Measurements from ENCODE around the gene CAPN11.
"Not testable (repeated sequence)": the region's sequence is repeated elsewhere in the genome, so short reads cannot be mapped to it uniquely, and the experiment has no call there.

Gene CAPN11

GRCh38 chr6:44157152-44157521, 1.5 kb upstream of the CAPN11 start:
- DNase-seq, result no peak

GRCh38 chr6:44161997-44162338, 3.3 kb downstream of the CAPN11 start:
- no peak for DNase-seq

DNA sequence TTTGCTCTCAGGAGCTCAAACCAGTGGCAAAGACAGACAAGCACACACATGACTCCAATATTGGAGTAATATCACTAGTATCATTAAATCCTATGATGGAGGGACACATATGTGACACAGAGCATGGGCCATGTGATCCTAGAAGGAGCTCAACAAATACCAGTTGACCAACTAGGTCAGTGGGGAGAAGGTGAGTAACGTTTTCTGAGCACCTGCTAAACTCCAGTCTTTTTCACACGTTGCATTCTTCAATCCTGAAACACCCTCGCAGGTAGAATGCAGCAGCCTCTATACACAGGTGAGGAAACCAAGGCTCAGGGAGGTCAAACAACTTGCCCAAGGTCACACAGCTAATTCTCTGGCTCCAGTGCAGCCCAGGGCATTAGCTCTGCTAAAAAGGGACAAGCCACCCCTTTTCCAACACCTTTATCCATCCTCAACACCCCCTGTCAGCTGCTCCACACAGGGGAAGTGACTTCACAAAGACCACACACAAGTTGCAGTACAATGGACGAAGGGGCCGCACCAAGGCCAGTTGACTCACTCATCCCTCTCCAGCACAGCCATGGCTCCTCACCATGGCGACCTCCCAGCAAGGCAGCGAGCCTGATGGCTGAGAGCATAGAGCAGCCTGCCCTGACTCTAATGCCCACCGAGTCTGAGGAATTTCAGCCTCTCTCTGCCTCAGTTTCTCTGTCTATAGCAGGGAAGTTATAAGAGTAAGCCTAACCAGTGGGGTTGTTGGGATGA, 4.4 kb downstream of the CAPN11 start:
- no peak for DNase-seq

GRCh38 chr6:44166116-44166515, 7.5 kb downstream of the CAPN11 start:
- DNase-seq, result no peak

DNA sequence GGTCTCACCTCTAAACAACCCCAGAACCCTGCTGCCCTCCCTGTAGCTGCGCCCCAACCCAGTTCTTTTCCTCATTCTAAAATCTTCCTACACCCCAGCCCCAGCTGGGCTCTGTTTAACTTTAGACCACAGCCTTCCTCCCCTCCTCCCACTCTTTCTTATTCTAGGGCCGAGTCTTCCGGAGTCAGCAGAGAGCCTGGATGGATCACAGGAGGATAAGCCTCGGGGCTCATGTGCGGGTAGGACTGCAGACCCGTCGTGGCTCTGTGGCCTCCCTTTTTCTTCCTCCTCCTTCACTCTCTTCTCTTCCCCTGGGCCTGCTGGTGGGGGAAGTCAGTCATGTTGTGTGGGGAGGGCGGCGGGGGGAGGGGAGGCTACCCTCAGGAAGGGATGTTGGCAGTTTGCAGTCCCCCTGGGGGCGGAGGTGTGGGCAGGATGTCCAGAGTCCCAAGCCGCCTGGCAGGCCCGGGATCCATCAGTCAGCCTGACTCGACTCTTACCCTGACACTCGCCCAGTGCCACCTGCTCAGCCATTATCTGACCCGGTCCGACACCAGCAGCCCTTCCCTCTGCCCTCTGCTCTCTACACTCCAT, 8.1 kb downstream of the CAPN11 start:
- no peak for DNase-seq

DNA sequence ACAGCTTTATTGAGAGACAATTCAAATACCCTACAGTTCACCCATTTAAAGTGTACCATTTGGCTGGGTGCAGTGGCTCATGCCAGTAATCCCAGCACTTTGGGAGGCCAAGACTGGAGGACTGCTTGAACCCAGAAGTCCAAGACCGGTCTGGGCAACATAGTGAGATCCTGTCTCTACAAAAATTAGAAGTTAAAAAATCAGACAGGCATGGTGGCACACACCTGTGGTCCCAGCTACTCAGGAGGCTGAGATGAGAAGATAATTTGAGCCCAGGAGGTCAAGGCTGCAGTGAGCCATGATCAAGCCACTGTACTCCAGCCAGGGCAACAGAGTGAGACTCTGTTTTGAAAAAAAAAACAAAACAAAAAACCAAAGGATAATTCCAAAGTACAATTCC, 8.9 kb downstream of the CAPN11 start:
- no peak for DNase-seq

DNA sequence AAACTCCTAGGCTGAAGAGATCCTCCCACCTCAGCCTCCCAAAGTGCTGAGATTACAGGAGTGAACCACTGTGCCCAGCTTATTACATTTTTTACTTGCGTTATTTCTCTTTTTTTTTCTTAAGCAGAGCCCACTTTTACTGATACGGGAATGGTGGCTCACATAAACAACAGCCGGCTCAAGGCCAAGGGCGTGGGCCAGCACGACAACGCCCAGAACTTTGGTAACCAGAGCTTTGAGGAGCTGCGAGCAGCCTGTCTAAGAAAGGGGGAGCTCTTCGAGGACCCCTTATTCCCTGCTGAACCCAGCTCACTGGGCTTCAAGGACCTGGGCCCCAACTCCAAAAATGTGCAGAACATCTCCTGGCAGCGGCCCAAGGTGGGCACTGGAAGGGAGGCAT, 10.5 kb downstream of the CAPN11 start:
- DNase-seq, result no peak

GRCh38 chr6:44169886-44170570, 11.4 kb downstream of the CAPN11 start:
- no peak for DNase-seq

- DNase-seq, result no peak
Observed at GRCh38 chr6:44171899-44172546, 13.4 kb downstream of the CAPN11 start.

DNA sequence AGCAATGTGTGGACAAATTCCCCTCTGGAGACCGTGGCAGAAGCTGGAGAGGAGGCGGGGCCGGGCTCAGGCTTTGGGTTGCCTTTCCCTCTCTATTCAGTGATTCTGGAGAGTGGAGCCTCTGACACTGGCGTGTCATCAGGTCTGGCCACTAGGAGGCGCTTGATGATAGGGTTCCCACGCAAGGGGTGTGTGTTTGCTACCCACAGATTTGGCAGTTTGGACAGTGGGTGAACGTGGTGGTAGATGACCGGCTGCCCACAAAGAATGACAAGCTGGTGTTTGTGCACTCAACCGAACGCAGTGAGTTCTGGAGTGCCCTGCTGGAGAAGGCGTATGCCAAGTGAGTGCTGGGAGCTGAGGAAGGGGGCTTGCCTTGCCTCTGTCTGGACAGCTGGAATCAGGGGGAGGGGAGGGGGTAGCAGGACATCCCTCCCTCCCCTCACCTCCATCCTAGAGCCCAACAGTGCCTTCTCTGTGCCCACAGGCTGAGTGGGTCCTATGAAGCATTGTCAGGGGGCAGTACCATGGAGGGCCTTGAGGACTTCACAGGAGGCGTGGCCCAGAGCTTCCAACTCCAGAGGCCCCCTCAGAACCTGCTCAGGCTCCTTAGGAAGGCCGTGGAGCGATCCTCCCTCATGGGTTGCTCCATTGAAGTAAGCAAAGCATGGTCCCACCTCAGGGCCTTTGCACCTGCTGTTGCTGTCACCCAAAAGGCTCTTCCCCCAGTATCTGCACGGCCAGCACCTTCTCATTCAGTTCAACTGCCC, 14.3 kb downstream of the CAPN11 start:
- DNase-seq, result peak in 1 of 2 experiments; percentile 60

- no peak for DNase-seq
Observed at GRCh38 chr6:44176130-44176761, 17.6 kb downstream of the CAPN11 start.

DNA sequence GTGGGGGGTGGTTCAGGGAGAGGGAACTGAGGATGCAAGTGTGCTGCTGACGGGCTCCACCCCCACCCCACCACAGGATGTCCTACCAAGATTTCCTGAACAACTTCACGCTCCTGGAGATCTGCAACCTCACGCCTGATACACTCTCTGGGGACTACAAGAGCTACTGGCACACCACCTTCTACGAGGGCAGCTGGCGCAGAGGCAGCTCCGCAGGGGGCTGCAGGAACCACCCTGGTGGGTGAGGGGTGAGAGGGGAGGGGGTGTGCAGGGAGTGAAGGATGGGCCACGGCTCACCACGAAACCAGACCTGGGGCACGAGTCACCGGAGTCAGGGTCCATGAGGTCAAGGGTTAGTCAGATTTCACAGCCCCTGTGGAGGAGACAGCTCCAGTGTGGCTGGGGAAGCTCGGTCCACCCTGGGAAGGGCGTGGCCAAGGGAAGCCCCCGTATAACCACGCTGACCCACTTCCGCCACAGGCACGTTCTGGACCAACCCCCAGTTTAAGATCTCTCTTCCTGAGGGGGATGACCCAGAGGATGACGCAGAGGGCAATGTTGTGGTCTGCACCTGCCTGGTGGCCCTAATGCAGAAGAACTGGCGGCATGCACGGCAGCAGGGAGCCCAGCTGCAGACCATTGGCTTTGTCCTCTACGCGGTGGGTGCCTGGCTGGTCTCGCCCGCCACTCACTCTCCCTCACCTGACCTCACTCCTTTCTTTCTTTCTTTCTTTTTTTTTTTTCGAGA, 18.3 kb downstream of the CAPN11 start:
- no peak for DNase-seq

GRCh38 chr6:44177691-44178423, 19.2 kb downstream of the CAPN11 start:
- no peak for DNase-seq

- DNase-seq, result no peak
Observed at GRCh38 chr6:44178424-44179071, 19.9 kb downstream of the CAPN11 start.

GRCh38 chr6:44179072-44179536, 20.5 kb downstream of the CAPN11 start:
- DNase-seq, result no peak

DNA sequence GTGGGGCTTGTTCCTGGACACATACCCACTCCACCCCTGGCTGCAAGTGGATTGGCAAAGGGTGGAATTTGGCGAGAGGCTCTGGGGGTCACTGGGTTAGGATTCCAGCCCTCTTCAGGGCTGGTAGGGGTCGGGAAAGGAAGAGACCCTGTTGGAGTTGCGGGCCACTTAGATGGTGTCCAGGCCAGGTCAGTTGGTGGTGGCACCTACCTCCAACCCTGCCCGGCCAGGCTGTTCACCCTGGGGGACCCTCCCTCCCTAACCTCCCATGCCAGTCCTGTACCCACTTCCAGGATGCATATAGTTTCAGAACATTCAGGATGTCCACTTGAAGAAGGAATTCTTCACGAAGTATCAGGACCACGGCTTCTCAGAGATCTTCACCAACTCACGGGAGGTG, 21.0 kb downstream of the CAPN11 start:
- DNase-seq, result no peak

- DNase-seq, result no peak
Observed at GRCh38 chr6:44180406-44180805, 21.8 kb downstream of the CAPN11 start.

DNA sequence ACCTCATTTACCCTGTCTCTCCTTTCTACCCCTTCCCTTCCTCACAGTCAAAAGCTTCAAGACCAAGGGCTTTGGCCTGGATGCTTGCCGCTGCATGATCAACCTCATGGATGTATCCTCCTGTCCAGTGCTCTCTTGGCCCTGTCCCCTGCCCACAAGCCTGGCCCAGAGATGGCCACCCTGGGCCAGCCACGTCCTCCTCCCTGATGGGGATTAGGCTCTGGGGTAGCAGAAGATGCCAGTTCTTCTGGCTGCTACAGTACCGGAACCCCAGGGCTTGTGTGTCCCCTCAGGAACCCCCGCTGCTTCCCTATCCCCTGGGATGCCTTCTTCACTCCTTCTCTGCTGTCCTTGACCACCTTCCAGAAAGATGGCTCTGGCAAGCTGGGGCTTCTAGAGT, 22.3 kb downstream of the CAPN11 start:
- DNase-seq, result no peak

GRCh38 chr6:44181784-44182183, 23.2 kb downstream of the CAPN11 start:
- DNase-seq, result not testable (repeated sequence)

- no peak for DNase-seq
Observed at GRCh38 chr6:44182911-44183390, 24.3 kb downstream of the CAPN11 start.
